ENCODE measurements around the gene PCNT.

DNA sequence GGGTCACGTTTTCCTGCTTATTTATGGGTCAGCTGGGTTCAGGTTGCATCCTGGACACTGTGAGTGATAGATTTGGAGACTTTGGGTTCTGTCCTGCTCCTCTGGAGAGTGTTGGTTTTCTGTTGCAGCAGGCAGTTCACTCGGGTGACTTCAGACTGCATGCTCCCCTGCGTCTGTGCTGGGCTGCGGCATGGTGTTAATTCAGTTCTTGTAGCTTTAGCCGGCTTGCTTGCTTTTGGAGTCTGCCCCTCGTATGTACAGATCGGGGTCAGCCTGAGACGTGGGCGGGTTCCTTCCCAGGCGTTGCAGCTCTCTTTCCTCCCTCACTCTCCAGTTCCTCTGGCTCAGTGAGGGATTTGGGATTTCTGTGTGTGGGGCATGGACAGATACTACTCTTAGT is 38.0 kb downstream of the PCNT start:
- no peak for TF ChIP-seq NFRKB (IDR thresholded peaks at IDR 0.05)
- TF ChIP-seq L3MBTL2 (conservative IDR thresholded peaks at IDR 0.05): no peak
- no peak for TF ChIP-seq LEF1 (IDR thresholded peaks at IDR 0.05; ENCODE audit: borderline replicate concordance)
- no peak for TF ChIP-seq FOXK2 (IDR thresholded peaks at IDR 0.05)
- TF ChIP-seq, protein P1, sequence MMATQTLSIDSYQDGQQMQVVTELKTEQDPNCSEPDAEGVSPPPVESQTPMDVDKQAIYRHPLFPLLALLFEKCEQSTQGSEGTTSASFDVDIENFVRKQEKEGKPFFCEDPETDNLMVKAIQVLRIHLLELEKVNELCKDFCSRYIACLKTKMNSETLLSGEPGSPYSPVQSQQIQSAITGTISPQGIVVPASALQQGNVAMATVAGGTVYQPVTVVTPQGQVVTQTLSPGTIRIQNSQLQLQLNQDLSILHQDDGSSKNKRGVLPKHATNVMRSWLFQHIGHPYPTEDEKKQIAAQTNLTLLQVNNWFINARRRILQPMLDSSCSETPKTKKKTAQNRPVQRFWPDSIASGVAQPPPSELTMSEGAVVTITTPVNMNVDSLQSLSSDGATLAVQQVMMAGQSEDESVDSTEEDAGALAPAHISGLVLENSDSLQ (IDR thresholded peaks at IDR 0.05): no peak
- no peak for TF ChIP-seq TARDBP (IDR thresholded peaks at IDR 0.05)
- TF ChIP-seq BHLHE40 (IDR thresholded peaks at IDR 0.05; ENCODE audit: borderline replicate concordance): no peak
- no peak for TF ChIP-seq SUZ12 (IDR thresholded peaks at IDR 0.05)
- TF ChIP-seq ELF4 (IDR thresholded peaks at IDR 0.05): no peak
